Thymus (tissue), 14 donors: ENCODE results near the gene USH1C. TPM values are rescaled to one million over a fixed set of nuclear protein-coding genes. Genes with fewer than 3 reads are reported as not detected.

Experiments used
- DNase-seq, 9 donors: peaks; one replicate each; pipeline ENCODE4 v3.0.0-alpha.2; 2013; ENCODE audit warnings: low spot score in 9 of 9, low read depth in 6 of 9, missing footprints in 1 of 9
- H3K27ac ChIP-seq, 2 donors: one replicate each; pipeline ENCODE4 v1.5.1; 2013; ENCODE audit warnings: control low read depth in 1 of 2, low read depth in 1 of 2, low read length in 1 of 2, mild to moderate bottlenecking in 1 of 2, moderate library complexity in 1 of 2
- H3K27me3 ChIP-seq, 2 donors: one replicate each; pipeline ENCODE4 v1.5.1; 2013; ENCODE audit warnings: low read length in 1 of 2; ENCODE audit not compliant: control insufficient read depth in 2 of 2, insufficient read depth in 1 of 2
- H3K36me3 ChIP-seq, 2 donors: one replicate each; pipeline ENCODE4 v1.5.1; 2013; ENCODE audit warnings: low read length in 1 of 2, mild to moderate bottlenecking in 1 of 2, moderate library complexity in 1 of 2; ENCODE audit not compliant: control insufficient read depth in 2 of 2, insufficient read depth in 2 of 2
- H3K4me1 ChIP-seq, 2 donors: one replicate each; pipeline ENCODE4 v1.5.1; 2013; ENCODE audit warnings: low read length in 2 of 2; ENCODE audit not compliant: control insufficient read depth in 2 of 2, insufficient read depth in 2 of 2
- H3K4me3 ChIP-seq, 2 donors: one replicate each; pipeline ENCODE4 v1.5.1; 2013; ENCODE audit warnings: low read length in 2 of 2, control low read depth in 1 of 2, mild to moderate bottlenecking in 1 of 2
- H3K9me3 ChIP-seq, 2 donors: one replicate each; pipeline ENCODE4 v1.5.1; 2013; ENCODE audit warnings: low read length in 1 of 2, mild to moderate bottlenecking in 1 of 2; ENCODE audit not compliant: control insufficient read depth in 2 of 2, insufficient read depth in 1 of 2
- WGBS: extraction: QIAGEN DNeasy Blood & Tissue Kit; methylation state at CpG from one replicate; pipeline ENCODE4 v1.1.7; 2013; 5-methylcytosine and 5-hydroxymethylcytosine counted together
- long read RNA-seq, 10 donors: transcript quantifications; one replicate each; lab custom pipeline, GENCODE V29; 2026
- polyA plus RNA-seq: library from polyadenylated mRNA; stranded (reverse); fragments of 200-250 nt; gene quantifications from one replicate; pipeline ENCODE4 v1.2.3, GENCODE V29; 2013
- total RNA-seq: library from RNA; stranded (reverse); fragments of 120-200 nt; gene quantifications from one replicate; pipeline ENCODE4 v1.2.4, GENCODE V29; 2013
- donor health status: healthy.

The USH1C gene
- 0.24 TPM for total RNA-seq
- polyA plus RNA-seq: 0.57 TPM
- long read RNA-seq, donor 1: 0 reads
- long read RNA-seq, donor 2: 0 reads
- long read RNA-seq, donor 3, partial matches to known transcripts: 0 of 1 reads
- long read RNA-seq, donor 3, other reads (novel, unspliced or antisense): 0 of 1 reads
- long read RNA-seq, donor 4: 0 reads
- long read RNA-seq, donor 5, partial matches to known transcripts: 0 of 3 reads
- long read RNA-seq, donor 5, other reads (novel, unspliced or antisense): 0 of 3 reads
- long read RNA-seq, donor 6: 0 reads
- long read RNA-seq, donor 7: 0 reads
- long read RNA-seq, donor 8: 0 reads
- long read RNA-seq, donor 9: 0 reads
- long read RNA-seq, donor 10, partial matches to known transcripts: 0 of 1 reads
- long read RNA-seq, donor 10, other reads (novel, unspliced or antisense): 0 of 1 reads

DNA sequence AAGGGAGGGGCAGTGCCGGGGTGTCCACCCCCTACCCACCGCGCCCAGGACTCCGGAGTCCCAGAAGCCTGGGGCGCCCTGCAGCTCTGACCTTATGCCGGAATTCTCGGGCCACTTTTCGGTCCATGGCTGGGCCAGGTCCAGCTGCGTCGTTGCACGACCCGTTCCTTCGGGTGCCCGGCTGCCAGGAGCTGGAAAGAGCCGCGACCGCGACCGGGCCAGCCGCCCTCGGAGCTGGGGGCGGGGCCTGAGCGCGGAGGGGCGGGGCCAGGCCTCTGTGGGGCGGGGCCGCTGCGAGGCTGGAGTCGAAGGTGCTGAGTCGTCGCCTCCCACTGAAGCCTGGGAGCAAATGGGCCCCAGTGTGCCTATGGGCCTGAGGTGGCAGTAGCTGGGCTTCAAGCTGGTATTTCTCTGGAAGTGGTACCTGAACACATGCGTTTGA, at the start of gene USH1C:
USH1C (minus strand) TSS at position 236 of the 442 bp plus-strand sequence; CDS start at position 127, 109 bp downstream.
- DNase-seq: no peak
- Histone ChIP-seq H3K4me1 (no peaks in the 10 kb centered on the region), H3K9me3 (no peaks in the 10 kb centered on the region), H3K4me3 (no peak within 1 kb of the TSS), H3K36me3 (no peaks in the 10 kb centered on the region), H3K27me3 (peaks cover 0 to 61% of the 10 kb centered on the region in 2 donors), H3K27ac (no peak within 1 kb of the TSS)
- 11% methylated on average over 32 of the region's 32 CpGs for WGBS

DNA sequence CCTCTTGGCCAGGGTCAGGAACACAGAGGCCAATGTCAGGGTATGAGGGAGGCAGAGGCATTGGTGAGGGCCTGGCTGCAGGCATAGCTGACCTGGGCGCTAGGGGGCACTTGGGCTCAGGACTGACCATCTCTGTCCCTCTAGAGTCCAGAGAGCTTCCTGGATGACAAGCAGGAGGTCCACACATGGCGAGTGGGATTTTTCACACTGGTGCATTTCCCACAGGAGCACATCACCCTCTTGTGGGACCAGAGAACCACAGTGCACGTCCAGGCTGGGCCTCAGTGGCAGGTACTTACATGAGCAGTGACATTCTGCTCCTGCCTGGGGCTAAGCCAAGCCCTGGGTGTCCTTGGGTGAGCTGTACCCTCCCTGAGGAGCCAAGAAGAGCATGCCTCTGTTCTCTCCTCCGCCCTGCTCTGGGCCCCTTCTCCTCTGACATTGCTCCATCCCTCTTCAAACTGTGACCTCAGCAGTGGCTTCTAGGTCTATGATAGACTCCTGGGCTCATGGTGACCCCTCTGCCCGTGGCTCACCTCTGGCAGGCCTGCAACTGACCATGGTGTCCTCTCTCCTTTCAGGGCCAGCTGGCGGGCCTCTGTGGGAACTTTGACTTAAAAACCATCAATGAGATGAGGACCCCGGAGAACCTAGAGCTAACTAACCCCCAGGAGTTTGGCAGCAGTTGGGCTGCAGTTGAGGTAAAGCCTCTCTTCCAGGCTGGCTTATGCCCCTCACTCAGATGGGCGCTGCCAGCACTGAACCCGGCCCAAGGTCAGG, 49.4 kb upstream of the USH1C start:
- Histone ChIP-seq H3K4me3 (no peak overlapping the region), H3K4me1 (no peaks in the 10 kb centered on the region), H3K36me3 (no peaks in the 10 kb centered on the region), H3K27me3 (peaks cover 0 to 2% of the 10 kb centered on the region in 2 donors), H3K27ac (no peak overlapping the region), H3K9me3 (no peaks in the 10 kb centered on the region)
- no peak for DNase-seq
- 78% methylated on average over 9 of the region's 9 CpGs for WGBS

GRCh38 chr11:17591293-17591692, 47.1 kb upstream of the USH1C start:
- WGBS: 95% methylated on average over 11 of the region's 11 CpGs
- no peak overlapping the region for H3K27ac ChIP-seq
- peaks cover 0 to 1% of the 10 kb centered on the region in 2 donors for H3K27me3 ChIP-seq

DNA sequence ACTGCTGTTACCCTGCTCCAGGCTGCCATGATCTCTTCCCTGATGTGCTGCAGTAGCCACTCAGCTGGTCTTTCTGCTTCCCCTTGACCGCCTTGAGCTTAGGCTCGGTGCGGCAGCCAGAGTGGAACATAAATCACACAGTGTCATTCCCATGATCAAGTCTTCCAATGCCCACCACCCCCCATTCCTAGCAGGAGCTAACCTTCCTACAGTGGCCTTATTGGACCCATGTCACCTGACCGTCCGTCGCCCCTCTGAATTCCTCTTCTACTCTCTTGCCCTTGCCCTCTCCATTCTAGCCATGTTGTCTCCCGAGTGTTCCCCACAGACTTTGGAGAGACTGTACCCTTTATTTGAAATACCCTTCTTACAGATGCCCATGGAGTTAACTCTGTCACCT, 46.2 kb upstream of the USH1C start:
- H3K36me3 ChIP-seq: no peaks in the 10 kb centered on the region

More at GRCh38 chr11:17591293-17591692, 47.1 kb upstream of the USH1C start:
- Histone ChIP-seq H3K4me3 (no peak overlapping the region), H3K9me3 (no peaks in the 10 kb centered on the region), H3K4me1 (no peaks in the 10 kb centered on the region), H3K36me3 (no peaks in the 10 kb centered on the region)
- DNase-seq: no peak

GRCh38 chr11:17588721-17589120, 44.5 kb upstream of the USH1C start:
- Histone ChIP-seq H3K27me3 (peaks cover 0 to 2% of the 10 kb centered on the region in 2 donors), H3K9me3 (no peaks in the 10 kb centered on the region), H3K27ac (no peak overlapping the region), H3K36me3 (no peaks in the 10 kb centered on the region), H3K4me3 (no peak overlapping the region), H3K4me1 (no peaks in the 10 kb centered on the region)
- DNase-seq: no peak
- 88% methylated on average over 4 of the region's 4 CpGs for WGBS

More for the DNA sequence above, 46.2 kb upstream of the USH1C start:
- Histone ChIP-seq H3K4me1 (no peaks in the 10 kb centered on the region), H3K27me3 (peaks cover 0 to 2% of the 10 kb centered on the region in 2 donors), H3K9me3 (no peaks in the 10 kb centered on the region), H3K27ac (no peak overlapping the region), H3K4me3 (no peak overlapping the region)
- 94% methylated on average over 7 of the region's 7 CpGs for WGBS
- no peak for DNase-seq

DNA sequence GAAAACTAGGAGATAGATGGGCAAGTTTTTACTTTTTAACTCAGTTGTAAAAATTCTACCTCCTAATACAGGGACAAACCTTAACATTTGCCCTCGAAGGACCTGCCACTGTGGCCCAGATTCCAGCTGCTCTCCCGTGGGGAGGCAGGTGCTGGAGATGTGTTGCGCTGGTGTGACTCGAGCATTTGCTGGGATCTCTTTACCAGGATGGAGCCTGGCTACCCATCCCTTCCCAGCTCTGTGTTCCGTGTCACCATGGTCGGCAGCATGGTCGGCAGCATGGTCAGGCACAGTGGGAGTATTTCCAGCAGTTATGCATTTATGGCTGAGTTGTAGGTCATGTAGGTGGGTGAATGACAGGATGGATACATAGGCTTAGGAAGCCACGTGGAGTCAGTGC, 44.0 kb upstream of the USH1C start:
- Histone ChIP-seq H3K27me3 (peaks cover 0 to 2% of the 10 kb centered on the region in 2 donors), H3K36me3 (no peaks in the 10 kb centered on the region), H3K9me3 (no peaks in the 10 kb centered on the region), H3K4me1 (no peaks in the 10 kb centered on the region), H3K27ac (no peak overlapping the region), H3K4me3 (no peak overlapping the region)
- no peak for DNase-seq
- 85% methylated on average over 8 of the region's 8 CpGs for WGBS

- Histone ChIP-seq H3K27me3 (peaks cover 0 to 2% of the 10 kb centered on the region in 2 donors), H3K9me3 (no peaks in the 10 kb centered on the region), H3K4me3 (no peak overlapping the region), H3K27ac (no peak overlapping the region), H3K4me1 (no peaks in the 10 kb centered on the region), H3K36me3 (no peaks in the 10 kb centered on the region)
- 83% methylated on average over 6 of the region's 6 CpGs for WGBS
- no peak for DNase-seq
Observed at GRCh38 chr11:17585911-17586695, 41.9 kb upstream of the USH1C start.

DNA sequence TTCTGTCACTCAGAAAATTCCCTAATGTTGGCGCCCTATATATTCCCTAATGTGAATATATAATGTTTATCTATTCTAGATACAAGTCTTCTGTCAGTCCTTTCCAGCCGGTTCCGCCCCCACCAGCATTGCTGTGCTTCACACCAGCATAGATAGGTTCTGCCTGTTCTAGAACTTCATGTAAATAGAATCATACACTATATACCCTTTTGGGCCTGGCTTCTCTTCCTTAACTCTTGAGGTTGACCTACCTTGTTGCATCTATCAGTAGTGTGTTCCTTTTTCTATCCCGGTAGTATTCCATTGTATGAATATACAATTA, 37.5 kb upstream of the USH1C start:
- no peak for DNase-seq
- WGBS: 95% methylated on average over 4 of the region's 4 CpGs

More for the DNA sequence above, 37.5 kb upstream of the USH1C start:
- no peaks in the 10 kb centered on the region for H3K36me3 ChIP-seq
- peaks cover 0 to 4% of the 10 kb centered on the region in 2 donors for H3K27me3 ChIP-seq
- no peak overlapping the region for H3K27ac ChIP-seq
- H3K4me3 ChIP-seq: no peak overlapping the region
- H3K4me1 ChIP-seq: no peaks in the 10 kb centered on the region
- H3K9me3 ChIP-seq: no peaks in the 10 kb centered on the region
